NCI-H2227 (cell line): ENCODE measurements around the gene DIPK1A.
A peak's percentile ranks its signal among the peaks of the same experiment; 100 is the strongest.

ENCODE experiments used
- DNase-seq: peaks from one replicate; lab custom pipeline; 2025; ENCODE audit not compliant: unreplicated experiment; lab: John Stamatoyannopoulos, UW

DIPK1A gene

DNA sequence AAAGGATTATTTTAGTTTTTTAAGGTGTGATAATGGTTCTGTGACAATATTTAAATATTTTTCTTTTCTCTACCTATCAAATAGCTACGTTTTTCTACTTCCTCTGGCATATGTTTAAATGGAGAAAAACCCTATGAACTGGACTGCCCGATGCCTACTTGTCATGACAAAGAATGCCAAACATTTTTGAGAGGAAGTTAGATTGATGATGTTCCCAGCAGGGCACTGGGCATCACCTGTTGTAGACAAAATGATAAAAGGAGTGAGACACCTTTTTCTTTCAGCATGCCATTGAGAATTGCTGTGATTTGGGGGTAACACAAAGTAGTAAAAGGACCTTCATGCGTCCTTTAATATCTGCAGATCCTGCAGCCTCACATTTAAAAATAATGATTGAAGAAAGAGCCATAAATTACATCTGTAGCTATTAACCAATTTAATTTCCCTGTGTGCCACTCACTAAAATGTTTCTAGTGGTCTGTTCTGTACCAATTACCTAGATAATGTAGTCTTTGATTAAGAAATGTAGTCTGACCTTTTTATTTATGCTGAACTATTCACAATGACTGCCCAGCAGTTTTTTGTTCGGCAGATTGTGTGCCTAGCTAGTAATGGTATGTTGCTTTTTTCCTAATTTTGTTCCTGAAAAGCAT lies 81.8 kb downstream of the DIPK1A start:
- DNase-seq: no peak

DNA sequence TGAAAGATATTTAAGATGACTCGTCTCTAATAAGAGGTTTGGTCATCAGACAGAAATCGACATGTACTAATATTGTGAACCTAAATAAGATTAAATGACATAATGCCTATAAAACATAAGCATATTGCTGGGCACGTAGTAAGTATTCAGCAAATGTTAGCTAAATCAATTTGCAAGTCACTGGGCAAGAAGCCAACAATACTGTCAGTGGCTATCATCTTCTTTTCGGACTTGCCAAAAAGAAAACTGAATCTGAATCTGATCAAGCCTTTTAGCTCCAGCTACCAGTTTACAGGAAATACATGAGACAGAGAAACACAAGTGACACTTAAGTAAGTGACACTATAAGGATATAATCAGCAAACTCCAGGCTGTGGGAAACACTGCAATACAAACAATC lies 83.5 kb downstream of the DIPK1A start:
- DNase-seq: no peak

DNA sequence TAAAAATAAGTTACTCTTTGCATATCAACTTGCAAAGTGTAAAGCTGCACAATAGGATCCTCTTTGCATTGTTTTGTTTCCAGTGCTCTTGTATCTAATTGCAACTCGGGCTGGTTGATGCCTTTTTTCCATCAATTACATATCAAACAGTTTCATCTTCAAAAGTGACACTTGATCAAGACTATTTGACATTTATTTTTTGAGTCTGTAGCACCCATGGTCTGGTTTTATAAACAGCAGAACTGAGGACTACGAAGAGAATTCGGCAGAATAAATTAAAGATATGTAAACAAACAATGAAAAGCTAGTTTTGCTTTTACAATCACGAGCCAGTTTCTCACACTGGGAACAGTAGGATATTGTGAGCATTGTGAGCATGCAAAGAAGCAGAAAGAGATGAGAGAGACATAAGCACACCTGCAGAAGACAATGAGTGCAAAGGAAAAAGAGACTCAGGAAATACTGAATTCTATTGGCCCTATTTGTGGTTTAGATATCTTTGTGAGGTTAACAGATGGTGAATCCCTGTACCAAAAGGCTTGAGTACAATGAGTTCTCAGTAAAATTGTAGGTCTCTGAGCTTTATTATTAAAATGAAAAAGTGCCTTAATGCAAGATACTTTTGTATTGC lies 84.1 kb downstream of the DIPK1A start:
- no peak for DNase-seq

DNA sequence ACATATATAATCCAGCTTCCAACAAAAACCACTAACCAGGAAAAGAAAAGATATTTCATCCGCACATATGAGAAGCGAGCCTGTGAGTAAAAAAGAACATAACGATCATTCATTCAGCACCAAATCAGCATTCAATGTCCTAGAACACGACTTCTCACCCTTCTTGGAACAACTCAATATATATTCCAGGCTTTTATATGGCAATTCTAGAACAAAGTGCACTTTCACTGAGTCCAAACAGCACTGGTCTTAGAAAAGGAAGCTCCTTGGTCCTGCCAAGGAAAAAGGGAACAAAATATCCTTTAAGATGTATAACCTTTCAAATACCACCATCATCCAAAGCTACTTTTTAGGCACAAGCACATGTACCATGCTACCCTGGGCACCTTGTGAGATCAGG lies 84.9 kb downstream of the DIPK1A start:
- no peak for DNase-seq

DNA sequence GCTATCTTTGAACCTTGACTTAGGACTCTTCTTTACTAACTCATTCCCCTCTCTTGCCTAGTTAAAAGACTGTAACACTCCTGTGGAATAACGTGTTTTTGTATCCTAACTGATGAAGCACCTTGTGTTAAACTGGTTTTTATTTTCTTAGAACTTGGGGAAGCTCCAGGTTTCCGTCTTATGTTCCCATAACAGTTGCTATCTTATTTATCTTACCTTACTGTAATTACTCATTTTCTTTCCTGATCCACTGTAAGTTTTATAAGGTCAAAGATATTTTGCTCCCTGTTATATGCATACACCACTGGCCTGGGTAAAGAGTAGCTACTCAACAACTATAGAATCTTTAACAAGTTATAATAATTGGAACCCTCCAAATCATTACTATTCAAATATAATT lies 86.3 kb downstream of the DIPK1A start:
- no peak for DNase-seq

DNA sequence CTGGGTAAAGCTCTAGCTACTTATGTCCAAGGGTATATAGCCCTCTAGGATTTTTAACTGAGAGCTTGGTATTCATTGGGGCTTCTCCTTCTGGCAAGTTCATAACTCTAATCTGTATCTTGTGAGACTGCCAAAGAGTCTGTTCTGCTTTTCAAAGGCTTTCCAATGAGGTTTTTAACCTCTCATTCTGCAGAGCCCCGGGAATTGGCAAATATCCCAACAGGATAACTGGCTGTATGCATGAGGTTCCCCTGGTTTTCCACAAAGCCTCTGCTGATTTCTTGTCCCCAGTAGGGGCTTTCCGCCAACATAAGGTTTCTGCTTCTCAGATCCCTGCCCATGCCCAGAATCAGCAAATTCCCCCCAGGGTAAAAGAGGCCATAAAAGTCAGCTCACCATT lies 88.5 kb downstream of the DIPK1A start:
- DNase-seq: no peak

DNA sequence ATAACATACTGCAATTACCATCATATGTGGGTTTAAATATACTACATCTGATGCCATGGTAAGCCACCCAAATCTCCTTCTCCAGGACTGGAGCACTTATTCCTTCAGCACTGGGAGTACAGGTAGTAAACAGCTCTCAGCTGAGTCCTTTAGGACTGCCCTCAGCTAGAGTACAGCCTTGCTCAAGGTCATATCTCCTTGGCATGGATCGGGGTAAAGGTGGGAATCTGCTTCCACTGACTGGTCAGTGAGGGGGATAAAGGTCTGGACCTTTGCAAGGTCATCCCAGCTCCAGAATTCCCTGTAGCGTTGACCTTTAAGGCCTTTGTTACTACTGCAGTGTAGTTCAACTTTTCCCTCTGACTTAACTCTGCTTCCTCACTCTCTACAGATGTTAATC lies 90.7 kb downstream of the DIPK1A start:
- DNase-seq: no peak

DNA sequence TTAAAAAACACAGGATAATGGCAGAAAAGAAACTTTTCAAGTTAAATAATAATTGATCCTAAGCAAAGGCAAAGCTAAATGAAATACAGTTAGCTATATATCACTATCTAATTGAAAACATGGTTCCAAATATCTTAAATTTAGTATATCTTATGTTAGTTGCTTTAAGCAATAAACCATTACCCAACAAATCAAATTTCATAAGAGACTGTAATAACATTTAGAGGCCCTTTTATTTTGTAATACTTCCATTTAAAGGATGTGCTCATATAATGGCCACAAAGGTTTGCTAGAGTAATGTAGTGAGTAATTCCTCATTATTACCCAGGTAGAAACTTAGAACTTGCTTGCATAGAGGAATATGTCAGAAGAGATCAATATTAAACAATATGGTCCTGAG lies 97.1 kb downstream of the DIPK1A start:
- no peak for DNase-seq

DNA sequence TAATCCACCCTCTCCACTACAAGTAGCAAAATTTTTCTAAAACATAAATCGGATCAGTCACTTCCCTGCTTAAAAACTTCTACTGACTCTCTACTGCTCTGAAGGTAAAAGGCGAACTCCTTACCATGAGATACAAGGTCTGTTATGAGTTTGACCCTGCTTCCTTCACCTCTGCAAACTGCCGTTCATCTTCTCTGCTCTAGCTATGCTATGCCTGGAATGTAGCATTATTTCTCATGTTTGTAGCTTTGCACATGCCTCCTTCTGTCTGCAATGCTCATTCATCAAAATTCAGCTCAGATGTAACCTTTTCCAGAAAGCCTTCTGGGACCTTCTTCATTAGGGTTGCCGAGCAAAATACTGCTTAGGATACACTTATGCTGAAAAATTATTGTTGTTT lies 98.7 kb downstream of the DIPK1A start:
- DNase-seq: no peak

DNA sequence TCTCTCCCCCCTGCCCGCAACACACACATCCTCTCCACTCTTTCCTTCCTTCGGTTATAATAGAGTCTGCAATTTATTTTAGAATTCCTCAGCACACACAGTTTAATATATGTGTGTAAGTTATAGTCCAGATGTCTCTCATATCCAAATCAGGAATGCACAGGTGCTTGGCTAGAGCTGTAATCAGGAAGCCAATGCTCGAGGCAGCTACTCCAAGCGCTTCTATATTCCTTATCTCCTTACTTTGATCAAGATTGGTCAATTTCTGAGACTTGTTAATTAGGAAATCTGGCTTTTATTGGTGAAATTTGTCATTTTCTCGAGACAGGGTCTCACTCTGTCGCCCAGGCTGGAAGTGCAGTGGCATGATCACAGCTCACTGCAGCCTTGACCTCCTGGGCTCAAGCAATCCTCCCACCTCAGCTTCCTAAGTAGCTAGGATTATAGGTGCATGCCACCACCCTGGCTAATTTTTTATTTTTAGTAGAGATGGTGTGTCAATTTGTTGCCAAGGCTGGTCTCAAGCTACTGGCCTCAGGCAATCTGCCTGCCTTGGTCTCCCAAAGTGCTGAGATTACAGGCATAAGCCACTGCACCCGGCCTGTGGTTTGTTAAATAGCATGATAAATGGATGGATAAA lies 101.7 kb downstream of the DIPK1A start:
- DNase-seq: no peak

DNA sequence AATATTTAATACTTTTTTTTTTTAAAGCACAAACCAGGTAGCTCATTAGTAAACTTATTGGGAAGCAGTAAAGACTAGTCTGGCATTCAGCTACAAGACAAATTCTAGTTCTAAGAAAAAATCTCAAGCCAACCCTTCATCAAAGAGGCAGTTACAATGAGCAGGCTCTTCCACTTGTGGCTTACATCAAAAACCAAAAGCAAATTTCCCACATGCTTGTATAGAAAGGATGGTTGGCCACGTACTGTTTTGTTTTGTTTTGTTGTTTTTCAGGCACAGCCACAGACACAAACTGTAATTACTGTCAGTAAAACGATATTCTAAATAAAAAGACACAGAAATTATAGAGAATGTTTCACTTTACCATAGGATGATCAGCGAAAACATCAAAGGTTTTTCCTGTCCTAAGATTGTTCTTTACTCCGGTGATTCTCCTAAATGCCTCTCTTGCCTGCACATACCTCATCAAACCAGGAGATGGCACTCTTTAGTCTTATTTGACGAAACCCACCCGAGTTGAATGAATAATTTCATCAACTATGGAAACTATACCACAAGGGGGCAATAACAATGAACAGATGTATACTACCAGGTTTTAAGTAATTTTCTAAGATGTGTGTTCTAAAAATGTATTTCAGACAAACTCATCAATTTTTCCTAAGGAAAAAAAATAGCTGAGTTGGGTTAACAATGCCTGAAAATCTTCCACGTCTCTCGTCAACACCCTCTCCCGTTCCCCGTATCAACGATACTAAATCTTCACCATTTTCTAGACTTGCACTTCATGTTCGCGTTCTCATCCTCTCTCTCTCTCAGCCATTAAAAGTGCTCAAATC lies 102.5 kb downstream of the DIPK1A start:
- peak; percentile 90 for DNase-seq

DNA sequence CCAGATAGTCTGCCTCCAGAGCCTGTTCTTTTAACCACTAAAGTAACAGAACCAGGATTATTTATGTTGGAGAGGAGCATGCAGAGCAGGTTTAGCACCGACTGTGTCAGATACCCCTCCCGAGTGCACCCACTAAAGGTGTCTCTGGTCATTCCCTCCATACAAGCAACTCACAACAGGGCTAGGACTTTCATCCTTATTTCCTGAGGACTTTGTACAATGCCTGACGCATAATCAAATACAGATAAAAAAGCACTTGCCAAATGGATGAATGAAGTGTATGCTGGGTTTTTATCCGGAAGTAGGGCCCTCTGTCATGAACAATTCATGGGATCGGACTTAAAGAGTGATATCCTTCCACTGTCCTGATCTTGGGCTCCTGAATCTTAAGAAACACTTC lies 103.4 kb downstream of the DIPK1A start:
- DNase-seq: no peak

DNA sequence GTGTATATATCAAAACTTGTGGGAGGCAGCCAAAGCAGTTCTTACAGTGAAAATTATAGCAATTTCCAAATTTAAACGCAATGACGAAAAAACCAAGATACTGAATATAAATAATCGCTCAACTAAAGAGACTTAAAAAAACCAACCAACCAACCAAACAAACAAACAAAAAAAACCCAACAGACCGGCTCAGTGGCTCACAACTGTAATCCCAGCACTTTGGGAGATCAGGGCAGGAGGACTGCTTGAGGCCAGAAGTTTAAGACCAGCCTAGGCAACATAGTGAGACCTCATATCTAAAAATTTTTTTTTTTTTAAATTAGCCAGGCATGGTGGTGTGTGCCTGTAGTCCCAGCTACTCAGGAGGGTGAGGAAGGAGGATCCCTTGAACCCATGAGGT lies 106.0 kb downstream of the DIPK1A start:
- DNase-seq: no peak

DNA sequence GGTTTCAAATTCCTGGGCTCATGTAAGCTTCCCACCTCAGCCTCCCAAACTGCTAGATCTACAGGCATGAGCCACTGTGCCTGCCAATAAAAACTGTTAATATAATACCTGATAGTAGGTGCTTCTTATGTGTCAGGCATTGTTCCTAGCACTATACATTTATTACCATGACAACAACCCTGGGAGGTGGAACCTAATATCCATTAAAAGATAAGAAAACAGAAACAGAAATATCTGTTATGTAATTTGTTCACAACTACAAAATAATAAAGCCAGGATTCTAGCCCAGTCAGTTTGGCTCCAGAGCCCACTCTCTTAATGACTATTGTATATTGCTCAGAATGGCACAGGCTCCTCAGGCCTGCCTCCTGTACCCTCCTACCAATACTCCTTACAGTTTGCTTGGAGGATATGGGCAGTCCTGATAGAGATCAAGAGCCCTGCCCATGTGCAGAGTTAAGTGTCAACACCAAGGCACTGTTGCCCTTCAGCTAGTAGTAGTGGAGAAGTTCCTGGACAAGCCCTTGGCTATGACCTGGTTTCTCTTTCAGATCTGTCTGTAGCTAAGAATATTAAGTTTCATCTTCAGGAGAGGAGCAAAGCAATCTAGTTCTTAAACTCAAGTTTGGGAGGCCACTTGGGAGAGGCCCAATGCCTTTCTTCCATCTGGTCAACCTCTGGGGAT lies 107.0 kb downstream of the DIPK1A start:
- no peak for DNase-seq

DNA sequence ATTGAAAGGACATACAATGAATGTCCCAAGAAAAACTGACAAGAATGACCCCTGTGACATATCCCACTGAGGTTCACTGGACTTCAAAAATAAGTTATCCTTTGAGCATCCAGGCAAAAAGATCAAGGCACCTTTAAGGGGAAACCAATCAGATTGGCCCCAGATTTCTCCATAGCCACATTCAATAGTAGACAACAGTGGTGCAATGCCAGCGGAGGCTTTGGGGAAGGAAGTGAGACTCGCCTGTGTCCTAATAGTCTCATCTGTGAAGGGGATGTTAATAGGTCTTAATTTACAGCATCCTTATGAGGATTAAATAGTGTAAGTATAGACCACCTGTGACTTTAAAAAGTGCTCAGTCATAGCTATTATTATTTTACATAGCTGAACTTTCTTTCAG lies 108.0 kb downstream of the DIPK1A start:
- DNase-seq: no peak

DNA sequence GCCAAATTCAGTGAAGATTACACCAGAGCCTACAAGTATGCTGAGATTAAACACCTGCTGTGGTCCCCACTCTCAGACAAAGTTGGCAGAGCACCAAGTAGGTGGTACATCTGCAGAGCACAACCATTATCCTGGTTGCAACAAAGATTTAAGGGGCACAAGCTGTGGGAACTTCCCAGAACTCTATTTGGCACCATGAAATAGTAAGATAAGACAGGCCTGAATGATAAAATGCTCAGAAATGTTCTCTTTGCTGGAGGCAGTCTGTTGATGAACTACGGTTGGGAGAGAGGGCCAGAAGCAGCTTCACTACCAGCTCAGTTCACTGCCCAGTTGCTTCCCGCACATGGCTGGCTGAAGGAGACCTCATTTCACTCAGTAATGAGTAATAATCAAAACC lies 109.5 kb downstream of the DIPK1A start:
- DNase-seq: peak; percentile 54

DNA sequence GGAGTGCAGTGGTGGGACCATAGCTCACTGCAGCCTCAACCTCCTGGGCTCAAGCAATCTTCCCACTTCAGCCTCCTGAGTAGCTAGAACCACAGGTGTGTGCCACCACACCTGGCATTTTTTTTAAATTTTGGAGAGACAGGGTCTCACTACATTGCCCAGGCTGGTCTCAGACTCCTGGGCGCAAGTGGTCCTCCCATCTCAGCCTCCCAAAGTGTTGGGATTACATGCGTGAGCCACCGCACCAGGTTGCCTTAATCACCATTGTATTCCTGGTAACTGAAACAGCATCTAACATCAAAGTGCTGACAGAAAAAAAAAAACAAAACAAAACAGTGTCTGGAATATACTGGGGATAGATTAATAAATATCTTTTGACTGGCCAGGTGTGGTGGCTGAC lies 111.2 kb downstream of the DIPK1A start:
- no peak for DNase-seq

DNA sequence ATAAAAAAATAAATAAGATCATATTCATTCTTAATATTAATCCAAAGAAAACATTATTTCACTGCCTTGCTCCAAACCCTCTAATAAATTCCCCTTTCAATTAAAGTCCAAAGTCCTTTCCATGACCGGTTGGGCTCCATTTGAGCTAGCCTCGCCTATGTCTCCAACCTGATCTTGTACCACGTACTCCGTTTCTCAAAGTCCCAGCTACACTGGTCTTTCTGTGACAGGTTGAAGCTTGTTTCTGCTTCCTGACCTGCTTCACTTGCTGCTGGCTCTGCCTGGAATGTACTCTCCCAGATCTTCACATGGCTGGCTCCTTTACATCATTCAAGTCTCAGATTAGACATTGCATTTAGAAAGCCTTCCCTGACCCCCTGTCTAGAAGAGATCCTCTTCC lies 113.1 kb downstream of the DIPK1A start:
- DNase-seq: no peak

DNA sequence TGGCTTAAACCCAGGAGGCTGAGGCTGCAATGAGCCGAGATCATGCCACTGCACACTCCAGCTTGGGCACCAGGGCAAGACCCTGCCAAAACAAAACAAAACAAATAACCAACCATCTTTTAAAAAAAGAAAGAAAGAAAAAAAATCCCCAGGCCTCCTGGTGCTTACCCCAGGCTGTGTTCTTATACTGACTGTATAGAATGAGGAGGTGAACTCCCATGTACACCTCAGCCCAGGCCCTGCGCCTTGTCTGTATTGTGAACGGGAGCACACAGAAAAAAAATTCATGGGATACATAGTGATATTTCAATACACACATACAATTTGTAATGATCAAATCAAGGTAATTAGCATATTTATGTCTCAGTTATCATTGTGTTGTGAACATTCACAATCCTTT lies 115.4 kb downstream of the DIPK1A start:
- DNase-seq: no peak

DNA sequence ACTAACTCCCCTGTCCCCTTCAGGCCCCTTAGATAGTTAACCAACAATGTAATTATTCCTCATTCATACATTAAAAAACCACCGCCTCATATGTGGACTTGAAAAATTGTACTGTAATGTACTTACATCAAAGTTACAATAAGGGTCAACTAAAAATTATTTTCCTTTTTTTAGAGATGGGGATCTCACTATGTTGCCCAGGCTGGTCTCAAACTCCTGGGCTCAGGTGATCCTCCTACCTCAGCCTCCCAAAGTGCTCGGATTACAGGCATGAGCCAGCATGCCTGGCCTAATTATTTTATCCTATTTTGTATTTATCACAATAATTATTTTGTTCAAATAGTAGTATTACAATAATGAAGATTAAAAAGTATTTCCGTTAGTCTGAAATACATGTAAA lies 116.8 kb downstream of the DIPK1A start:
- DNase-seq: no peak
